Fibroblast of lung (primary cell): Measurements from ENCODE around the gene LRCH3.

Source experiments
- EZH2 ChIP-seq: IDR thresholded peaks from 2 replicates; pipeline ENCODE4 v1.5.1; 2012; ENCODE audit warnings: low read length, control low read depth, mild to moderate bottlenecking; ENCODE audit errors: missing control alignments
- TF ChIP-seq, protein P1 (sequence below), 2 donors: IDR thresholded peaks in 1 of 2; conservative IDR thresholded peaks in 1 of 2; 1 replicate in 1 of 2; 2 replicates in 1 of 2; pipeline ENCODE4 v1.5.1; 2011 to 2012; ENCODE audit warnings: low read length in 2 of 2, control low read depth in 1 of 2, inconsistent platforms in 1 of 2, low read depth in 1 of 2, mild to moderate bottlenecking in 1 of 2

- TF ChIP-seq, protein P1, sequence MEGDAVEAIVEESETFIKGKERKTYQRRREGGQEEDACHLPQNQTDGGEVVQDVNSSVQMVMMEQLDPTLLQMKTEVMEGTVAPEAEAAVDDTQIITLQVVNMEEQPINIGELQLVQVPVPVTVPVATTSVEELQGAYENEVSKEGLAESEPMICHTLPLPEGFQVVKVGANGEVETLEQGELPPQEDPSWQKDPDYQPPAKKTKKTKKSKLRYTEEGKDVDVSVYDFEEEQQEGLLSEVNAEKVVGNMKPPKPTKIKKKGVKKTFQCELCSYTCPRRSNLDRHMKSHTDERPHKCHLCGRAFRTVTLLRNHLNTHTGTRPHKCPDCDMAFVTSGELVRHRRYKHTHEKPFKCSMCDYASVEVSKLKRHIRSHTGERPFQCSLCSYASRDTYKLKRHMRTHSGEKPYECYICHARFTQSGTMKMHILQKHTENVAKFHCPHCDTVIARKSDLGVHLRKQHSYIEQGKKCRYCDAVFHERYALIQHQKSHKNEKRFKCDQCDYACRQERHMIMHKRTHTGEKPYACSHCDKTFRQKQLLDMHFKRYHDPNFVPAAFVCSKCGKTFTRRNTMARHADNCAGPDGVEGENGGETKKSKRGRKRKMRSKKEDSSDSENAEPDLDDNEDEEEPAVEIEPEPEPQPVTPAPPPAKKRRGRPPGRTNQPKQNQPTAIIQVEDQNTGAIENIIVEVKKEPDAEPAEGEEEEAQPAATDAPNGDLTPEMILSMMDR (conservative IDR thresholded peaks at IDR 0.05 in 1 of 2, IDR thresholded peaks at IDR 0.05 in 1 of 2; ENCODE audit: low read depth in 1 of 2, low read length in 2 of 2): no peak
- no peak for TF ChIP-seq EZH2
Measured at GRCh38 chr3:197753263-197753662, 37.8 kb upstream of the LRCH3 start.
